Thyroid gland (tissue), 4 donors: ENCODE results near the gene PHF3.

Source experiments
- CTCF ChIP-seq, 6 experiments: fragments of 200-600 bp in 3 of 6; fragments of 450-650 bp in 3 of 6; sonication (generic) in 3 of 6; IDR thresholded peaks; one replicate each; pipeline ENCODE4 v1.5.1; 2016 to 2019; ENCODE audit warnings: antibody characterized with exemption in 6 of 6, mild to moderate bottlenecking in 2 of 6, inconsistent platforms in 1 of 6, moderate library complexity in 1 of 6
- POLR2A ChIP-seq, 2 donors: fragments of 450-650 bp; IDR thresholded peaks; one replicate each; pipeline ENCODE4 v1.6.1; 2017; ENCODE audit warnings: antibody characterized with exemption in 2 of 2, mild to moderate bottlenecking in 2 of 2, moderate library complexity in 1 of 2

GRCh38 chr6:63716169-63716568 is 80.6 kb downstream of the PHF3 start:
- TF ChIP-seq POLR2A (IDR thresholded peaks at IDR 0.05) (no peak), CTCF (IDR thresholded peaks at IDR 0.05) (no peak)
